Fibroblast of skin of back (primary cell): ENCODE measurements around the gene KCTD16.
A peak's percentile ranks its signal among the peaks of the same experiment; 100 is the strongest.

Source experiments
- DNase-seq: peaks from one replicate; pipeline ENCODE4 v3.0.0-alpha.2; 2013

The KCTD16 gene

GRCh38 chr5:144292029-144292428 is 121.4 kb downstream of the KCTD16 start:
- no peak for DNase-seq

- no peak for DNase-seq
These were observed 124.6 kb downstream of the KCTD16 start for GRCh38 chr5:144295284-144295683.

GRCh38 chr5:144297081-144297480 is 126.4 kb downstream of the KCTD16 start:
- no peak for DNase-seq

GRCh38 chr5:144298658-144299057 is 128.0 kb downstream of the KCTD16 start:
- DNase-seq: no peak

- DNase-seq: no peak
These were observed 134.0 kb downstream of the KCTD16 start for GRCh38 chr5:144304688-144305087.

GRCh38 chr5:144307736-144308135 is 137.1 kb downstream of the KCTD16 start:
- no peak for DNase-seq

- DNase-seq: no peak
These were observed 137.5 kb downstream of the KCTD16 start for GRCh38 chr5:144308174-144308573.

GRCh38 chr5:144308906-144309670 is 138.4 kb downstream of the KCTD16 start:
- DNase-seq: peak; percentile 4

GRCh38 chr5:144310621-144311020 is 139.9 kb downstream of the KCTD16 start:
- no peak for DNase-seq

- DNase-seq: no peak
These were observed 142.6 kb downstream of the KCTD16 start for GRCh38 chr5:144313147-144313726.

- DNase-seq: no peak
These were observed 144.4 kb downstream of the KCTD16 start for GRCh38 chr5:144315026-144315425.

GRCh38 chr5:144315994-144316634 is 145.4 kb downstream of the KCTD16 start:
- DNase-seq: no peak

GRCh38 chr5:144318011-144318410 is 147.3 kb downstream of the KCTD16 start:
- no peak for DNase-seq

- no peak for DNase-seq
These were observed 147.8 kb downstream of the KCTD16 start for GRCh38 chr5:144318460-144318859.

GRCh38 chr5:144323181-144323580 is 152.5 kb downstream of the KCTD16 start:
- no peak for DNase-seq

GRCh38 chr5:144325532-144325931 is 154.9 kb downstream of the KCTD16 start:
- DNase-seq: no peak

GRCh38 chr5:144328494-144328893 is 157.8 kb downstream of the KCTD16 start:
- DNase-seq: no peak

- no peak for DNase-seq
These were observed 158.3 kb downstream of the KCTD16 start for GRCh38 chr5:144328980-144329379.

- DNase-seq: no peak
These were observed 159.0 kb downstream of the KCTD16 start for GRCh38 chr5:144329681-144330080.

GRCh38 chr5:144331361-144331760 is 160.7 kb downstream of the KCTD16 start:
- no peak for DNase-seq

GRCh38 chr5:144332265-144332664 is 161.6 kb downstream of the KCTD16 start:
- DNase-seq: no peak

- no peak for DNase-seq
These were observed 162.8 kb downstream of the KCTD16 start for GRCh38 chr5:144333336-144333920.

- DNase-seq: no peak
These were observed 164.9 kb downstream of the KCTD16 start for GRCh38 chr5:144335561-144335960.
